ENCODE data around the gene UNC5C.
"Not testable (repeated sequence)": the region's sequence is repeated elsewhere in the genome, so short reads cannot be mapped to it uniquely, and the experiment has no call there.

UNC5C gene

DNA sequence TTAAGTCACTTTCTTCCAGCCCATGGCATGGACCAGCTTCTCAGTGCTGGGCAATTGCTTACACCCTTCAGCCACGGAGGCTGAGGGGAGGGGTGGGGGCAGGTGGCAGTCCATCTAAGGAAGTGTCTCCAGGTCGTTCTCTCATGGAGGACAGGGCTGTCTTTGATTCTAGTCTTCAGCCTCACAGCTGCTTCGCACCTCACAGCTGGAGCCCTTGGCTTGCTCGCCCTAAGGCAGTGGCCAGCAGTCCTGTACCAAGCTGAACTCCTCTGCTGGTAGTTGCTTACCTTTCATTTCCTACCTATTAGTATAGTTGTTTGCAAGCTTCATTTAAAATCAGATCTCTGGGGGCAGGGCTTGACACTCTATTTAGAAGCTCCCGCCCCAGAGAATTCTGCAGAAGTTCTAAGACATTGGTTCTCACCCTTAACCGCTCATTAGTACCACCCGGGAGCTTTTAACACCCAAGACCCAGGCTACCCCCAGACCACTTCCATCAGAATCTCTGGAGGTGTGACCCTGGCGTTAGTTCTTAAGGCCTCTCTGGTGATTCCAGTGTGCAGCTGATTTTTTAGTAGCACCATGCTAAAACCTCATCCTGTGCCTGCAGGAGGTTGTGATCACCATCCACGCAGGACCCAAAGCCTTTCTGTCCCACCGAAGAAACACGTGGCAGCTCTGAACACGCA lies 386.8 kb downstream of the UNC5C start:
- FAIRE-seq, result no peak
- no peak for DNase-seq (ENCODE audit: extremely low spot score, insufficient read length, low read depth)

- DNase-seq (ENCODE audit: extremely low spot score, insufficient read length, low read depth) (no peak), FAIRE-seq (no peak)
Measured at GRCh38 chr4:95159384-95159783, 389.4 kb downstream of the UNC5C start.

DNA sequence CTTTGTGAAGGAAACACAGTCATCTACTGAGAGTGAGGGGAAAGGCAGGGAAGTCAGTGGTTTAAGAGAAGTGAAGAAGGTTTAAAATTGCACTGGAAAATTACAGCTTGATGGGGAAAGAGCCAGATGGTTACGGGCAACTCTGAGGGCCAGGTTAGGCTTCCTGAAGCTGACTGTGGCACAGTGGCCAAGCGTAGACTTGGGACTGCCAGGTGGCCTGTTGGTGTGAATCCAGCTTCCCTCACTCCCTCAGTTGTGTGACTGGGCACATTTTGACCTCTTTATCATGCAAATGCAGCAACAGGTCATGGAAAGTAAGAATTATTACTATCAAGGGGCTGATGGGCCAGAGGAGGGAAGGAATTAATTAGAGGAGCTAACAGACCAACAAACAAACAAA lies 390.1 kb downstream of the UNC5C start:
- FAIRE-seq (no peak), DNase-seq (ENCODE audit: extremely low spot score, insufficient read length, low read depth) (no peak)

GRCh38 chr4:95158045-95158444 lies 390.7 kb downstream of the UNC5C start:
- no peak for FAIRE-seq
- DNase-seq (ENCODE audit: extremely low spot score, insufficient read length, low read depth), result no peak

- DNase-seq (ENCODE audit: extremely low spot score, insufficient read length, low read depth), result no peak
Measured at GRCh38 chr4:95157596-95157995, 391.2 kb downstream of the UNC5C start.

DNA sequence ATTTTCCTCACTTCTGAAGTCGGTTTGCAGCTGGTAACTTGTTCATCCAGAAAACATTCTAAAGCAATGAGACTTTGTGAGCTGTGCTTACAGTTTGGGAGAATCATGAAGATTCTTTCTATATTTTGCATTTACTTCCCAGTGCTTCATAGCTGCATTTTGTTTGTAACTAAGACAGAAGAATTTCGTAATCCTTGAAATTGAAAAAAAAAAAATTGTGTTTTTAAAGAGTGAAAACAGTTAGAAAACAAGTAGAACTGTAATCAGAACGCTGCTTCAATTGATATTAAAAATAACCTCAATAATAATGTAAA lies 392.4 kb downstream of the UNC5C start:
- FAIRE-seq, result no peak
- DNase-seq (ENCODE audit: extremely low spot score, insufficient read length, low read depth), result no peak

More at GRCh38 chr4:95157596-95157995, 391.2 kb downstream of the UNC5C start:
- FAIRE-seq, result no peak

DNA sequence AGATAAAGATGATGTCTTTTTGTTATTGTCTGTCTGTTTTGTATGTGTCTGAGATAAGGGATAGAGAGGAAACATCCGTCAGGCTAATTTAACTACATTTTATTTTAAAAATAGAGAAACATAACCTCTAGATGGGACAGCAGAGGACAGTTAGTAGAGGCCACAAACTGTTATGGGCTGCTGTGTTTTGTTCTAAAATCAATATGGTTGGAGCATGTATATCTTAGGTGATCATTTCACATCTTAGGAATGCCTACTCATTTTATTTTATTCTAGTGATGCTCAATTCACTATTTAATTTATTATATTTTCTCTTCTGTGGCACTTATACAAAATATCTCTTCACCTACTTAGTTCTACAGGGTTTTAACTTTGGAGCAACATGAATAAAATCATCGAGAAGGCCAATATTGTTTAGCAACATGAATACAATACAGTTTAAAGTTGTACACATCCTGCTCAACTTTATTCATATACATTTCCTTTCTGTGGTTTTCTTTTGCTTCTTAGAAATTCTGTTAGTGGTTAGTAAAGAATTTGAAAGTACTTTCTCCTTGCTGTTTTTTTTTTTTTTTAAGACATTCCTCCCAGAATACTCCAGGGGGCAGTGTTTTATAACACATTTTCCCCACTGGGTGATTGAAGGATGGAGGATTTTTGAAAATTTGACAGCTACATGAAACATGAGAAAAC lies 392.9 kb downstream of the UNC5C start:
- DNase-seq (ENCODE audit: extremely low spot score, insufficient read length, low read depth), result no peak
- peak; percentile 33 for FAIRE-seq

GRCh38 chr4:95153182-95153581 lies 395.6 kb downstream of the UNC5C start:
- FAIRE-seq (no peak), DNase-seq (ENCODE audit: extremely low spot score, insufficient read length, low read depth) (no peak)

DNA sequence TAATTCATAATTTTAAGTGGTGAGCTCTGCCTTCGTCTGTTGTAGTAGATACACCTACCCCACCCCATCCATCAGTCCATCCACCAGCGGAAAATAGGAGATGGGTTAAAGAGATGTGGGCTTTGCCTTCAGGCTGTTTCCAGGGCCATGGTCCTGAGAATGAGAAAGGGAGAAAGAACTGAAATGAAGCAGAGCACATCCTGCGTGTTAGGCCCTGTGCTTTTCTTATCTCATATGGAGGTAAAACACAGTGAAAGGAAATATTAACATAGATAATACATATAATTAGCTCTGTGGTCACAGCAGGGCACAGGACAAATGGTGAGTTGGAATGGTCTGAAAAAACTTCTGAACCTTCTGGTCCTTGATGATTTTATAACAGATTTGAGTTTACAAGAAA lies 397.5 kb downstream of the UNC5C start:
- FAIRE-seq, result no peak

GRCh38 chr4:95142932-95143331 lies 405.8 kb downstream of the UNC5C start:
- FAIRE-seq (no peak), DNase-seq (ENCODE audit: extremely low spot score, insufficient read length, low read depth) (no peak)

More for the DNA sequence above, 397.5 kb downstream of the UNC5C start:
- DNase-seq (ENCODE audit: extremely low spot score, insufficient read length, low read depth), result no peak

DNA sequence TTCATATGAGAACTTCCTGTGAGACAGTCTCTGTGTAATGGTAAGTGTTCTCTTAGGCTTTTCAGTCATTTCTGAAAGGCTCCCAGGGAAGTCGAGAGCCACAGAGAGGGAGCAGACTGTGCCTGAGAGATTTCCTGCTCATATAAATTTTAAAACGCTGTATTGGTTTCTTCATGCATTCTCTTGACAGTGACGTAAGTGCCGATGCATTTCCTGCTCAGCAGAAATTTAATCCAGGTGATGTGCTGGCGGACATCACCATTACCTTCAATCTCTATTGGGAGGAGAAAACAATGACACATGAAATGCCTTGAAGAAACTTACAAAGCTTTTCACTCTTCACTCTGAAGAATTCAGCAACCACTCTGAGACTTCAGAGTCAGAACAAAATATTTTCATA lies 407.4 kb downstream of the UNC5C start:
- FAIRE-seq (no peak), DNase-seq (ENCODE audit: extremely low spot score, insufficient read length, low read depth) (no peak)

- FAIRE-seq; DNase-seq (ENCODE audit: extremely low spot score, insufficient read length, low read depth): not testable (repeated sequence)
Measured at GRCh38 chr4:95139424-95139823, 409.3 kb downstream of the UNC5C start.

DNA sequence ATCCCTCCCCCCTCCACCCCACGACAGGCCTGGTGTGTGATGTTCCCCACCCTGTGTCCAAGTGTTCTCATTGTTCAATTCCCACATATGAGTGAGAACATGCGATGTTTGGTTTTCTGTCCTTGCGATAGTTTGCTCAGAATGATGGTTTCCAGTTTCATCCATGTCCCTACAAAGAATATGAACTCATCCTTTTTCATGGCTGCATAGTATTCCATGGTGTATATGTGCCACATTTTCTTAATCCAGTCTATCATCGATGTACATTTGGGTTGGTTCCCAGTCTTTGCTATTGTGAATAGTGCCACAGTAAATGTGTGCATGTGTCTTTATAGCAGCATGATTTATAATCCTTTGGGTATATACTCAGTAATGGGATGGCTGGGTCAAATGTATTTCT lies 414.8 kb downstream of the UNC5C start:
- FAIRE-seq; DNase-seq (ENCODE audit: extremely low spot score, insufficient read length, low read depth): not testable (repeated sequence)

- FAIRE-seq (no peak), DNase-seq (ENCODE audit: extremely low spot score, insufficient read length, low read depth) (no peak)
Measured at GRCh38 chr4:95129821-95130311, 418.9 kb downstream of the UNC5C start.

GRCh38 chr4:95129031-95129430 lies 419.7 kb downstream of the UNC5C start:
- FAIRE-seq (no peak), DNase-seq (ENCODE audit: extremely low spot score, insufficient read length, low read depth) (no peak)

GRCh38 chr4:95124906-95125504 lies 423.8 kb downstream of the UNC5C start:
- FAIRE-seq, result no peak
- DNase-seq (ENCODE audit: extremely low spot score, insufficient read length, low read depth), result no peak

DNA sequence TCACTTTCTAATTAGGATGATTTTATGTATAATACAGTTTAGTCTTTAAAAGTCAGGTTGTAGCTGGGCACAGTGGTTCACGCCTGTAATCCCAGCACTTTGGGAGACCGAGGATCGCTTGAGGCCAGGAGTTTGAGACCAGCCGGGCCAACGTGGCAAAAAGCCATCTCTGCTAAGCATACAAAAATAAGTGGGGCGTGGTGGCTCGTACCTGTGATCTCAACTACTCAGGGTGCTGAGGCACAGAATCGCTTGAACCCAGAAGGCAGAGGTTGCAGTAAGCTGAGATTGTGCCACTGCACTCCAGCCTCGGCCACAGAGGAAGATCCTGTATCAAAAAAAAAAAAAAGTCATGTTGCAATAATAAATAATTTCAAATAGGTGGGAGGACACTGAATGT lies 426.8 kb downstream of the UNC5C start:
- no peak for FAIRE-seq
- DNase-seq (ENCODE audit: extremely low spot score, insufficient read length, low read depth), result no peak

- DNase-seq (ENCODE audit: extremely low spot score, insufficient read length, low read depth), result no peak
- FAIRE-seq, result peak; percentile 59
Measured at GRCh38 chr4:95120456-95120855, 428.3 kb downstream of the UNC5C start.

- FAIRE-seq (no peak), DNase-seq (ENCODE audit: extremely low spot score, insufficient read length, low read depth) (no peak)
Measured at GRCh38 chr4:95118497-95118896, 430.3 kb downstream of the UNC5C start.

- no peak for FAIRE-seq
Measured at GRCh38 chr4:95114521-95114920, 434.3 kb downstream of the UNC5C start.

More at GRCh38 chr4:95114521-95114920, 434.3 kb downstream of the UNC5C start:
- no peak for DNase-seq (ENCODE audit: extremely low spot score, insufficient read length, low read depth)
